Activated CD8-positive, alpha-beta T cell treated with anti-CD3 and anti-CD28 coated beads for 36 hours (primary cell): Measurements from ENCODE around the gene MORC4. TPM values are rescaled to one million over a fixed set of nuclear protein-coding genes. Genes with fewer than 3 reads are reported as not detected.

Experiments
- ATAC-seq: fragments of 200-7000 bp; cut with Tn5 transposase; one replicate; pipeline ENCODE4 v1.10.0; 2021; ENCODE audit warnings: mild to moderate bottlenecking, moderate library complexity
- CTCF ChIA-PET: fragments of 350-600 bp; sonication (Branson Sonifier 250); formaldehyde crosslinking; loops from one replicate; lab custom pipeline; 2021; ENCODE audit warnings: antibody characterized with exemption; lab: Charles Lee
- POLR2A ChIA-PET: fragments of 350-600 bp; sonication (Branson Sonifier 250); formaldehyde crosslinking; loops from one replicate; lab custom pipeline; 2021; ENCODE audit warnings: antibody characterized with exemption; lab: Charles Lee
- DNase-seq: peaks from one replicate; pipeline ENCODE4 v3.0.0-alpha.2; 2020
- H3K27ac Mint-ChIP-seq: one replicate; pipeline ENCODE4 v1.8.0; 2021; ENCODE audit warnings: mild to moderate bottlenecking, mixed read lengths
- H3K27me3 Mint-ChIP-seq: one replicate; pipeline ENCODE4 v1.8.0; 2021; ENCODE audit warnings: mixed read lengths
- H3K36me3 Mint-ChIP-seq: one replicate; pipeline ENCODE4 v1.8.0; 2021; ENCODE audit warnings: low read depth, mixed read lengths
- H3K4me1 Mint-ChIP-seq: one replicate; pipeline ENCODE4 v1.8.0; 2021; ENCODE audit warnings: low read depth, mixed read lengths
- H3K4me3 Mint-ChIP-seq: one replicate; pipeline ENCODE4 v1.8.0; 2021; ENCODE audit warnings: mild to moderate bottlenecking, moderate library complexity, mixed read lengths
- H3K9me3 Mint-ChIP-seq: one replicate; pipeline ENCODE4 v1.8.0; 2021; ENCODE audit warnings: mixed read lengths
- CTCF ChIP-seq: fragments of 200-600 bp; IDR thresholded peaks from one replicate; pipeline ENCODE4 v1.8.0; 2022; ENCODE audit warnings: antibody characterized with exemption, mild to moderate bottlenecking
- intact Hi-C: fragments of 100-400 bp; cut with micrococcal nuclease; formaldehyde crosslinking; loops from one replicate; pipeline ENCODE4 v1.10.0; 2022
- total RNA-seq, 2 experiments: library from RNA; stranded (reverse); gene quantifications; one replicate each; pipeline ENCODE4 v1.2.3, GENCODE V29; 2021

MORC4 gene
- total RNA-seq, 2 experiments from 2014 or later = 7.8 to 8.2 TPM

GRCh38 chrX:106921637-106922036 lies 78.4 kb downstream of the MORC4 start:
- H3K27me3 Mint-ChIP-seq = no peaks in the 10 kb centered on the region
- TF ChIP-seq CTCF = no peak
- ChIA-PET CTCF (interaction anchor here (1.5 kb wide), 1 partner anchor 23 kb away, joined by 7 read pairs; no protein-coding TSS in a partner anchor), POLR2A (no interaction called here)
- H3K27ac Mint-ChIP-seq = no peak overlapping the region
- ATAC-seq (no peak), DNase-seq (no peak)
- no peak overlapping the region for H3K4me3 Mint-ChIP-seq
- H3K9me3 Mint-ChIP-seq = no peaks in the 10 kb centered on the region
- intact Hi-C loops = no loop called here
- H3K36me3 Mint-ChIP-seq = no peaks in the 10 kb centered on the region
- H3K4me1 Mint-ChIP-seq = peaks cover 15% of the 10 kb centered on the region

- Mint-ChIP-seq H3K9me3 (no peaks in the 10 kb centered on the region), H3K4me3 (no peak within 1 kb of the TSS), H3K4me1 (peaks cover 15% of the 10 kb centered on the region), H3K36me3 (no peaks in the 10 kb centered on the region), H3K27me3 (peaks cover 4% of the 10 kb centered on the region), H3K27ac (no peak within 1 kb of the TSS)
- ATAC-seq = no peak
- TF ChIP-seq CTCF = no peak
- CTCF ChIA-PET = no interaction called here
- DNase-seq = no peak
- intact Hi-C loops = no loop called here
- POLR2A ChIA-PET = no interaction called here
These were observed 80.0 kb downstream of the MORC4 start, which contains the start of gene CLDN2 for GRCh38 chrX:106919932-106920452. TSS of gene CLDN2 (plus strand) at chrX:106920402. CDS start at chrX:106928229, 7,827 bp downstream.

GRCh38 chrX:106917830-106918500 lies 82.0 kb downstream of the MORC4 start:
- POLR2A ChIA-PET = no interaction called here
- no peak for TF ChIP-seq CTCF
- DNase-seq (peak; percentile 7), ATAC-seq (no peak)
- CTCF ChIA-PET = interaction anchor here (1.5 kb wide), 1 partner anchor 24 kb away, joined by 4 read pairs; no protein-coding TSS in a partner anchor
- H3K4me3 Mint-ChIP-seq = no peak overlapping the region
- peaks cover 4% of the 10 kb centered on the region for H3K27me3 Mint-ChIP-seq
- intact Hi-C loops = no loop called here
- no peaks in the 10 kb centered on the region for H3K36me3 Mint-ChIP-seq
- H3K27ac Mint-ChIP-seq = no peak overlapping the region
- H3K9me3 Mint-ChIP-seq = no peaks in the 10 kb centered on the region
- peaks cover 15% of the 10 kb centered on the region for H3K4me1 Mint-ChIP-seq

GRCh38 chrX:106912864-106913263 lies 87.1 kb downstream of the MORC4 start:
- H3K4me1 Mint-ChIP-seq = peaks cover 9% of the 10 kb centered on the region
- H3K4me3 Mint-ChIP-seq = no peak overlapping the region
- no peaks in the 10 kb centered on the region for H3K9me3 Mint-ChIP-seq
- ChIA-PET POLR2A (no interaction called here), CTCF (no interaction called here)
- intact Hi-C loops = no loop called here
- no peak for DNase-seq
- TF ChIP-seq CTCF = no peak
- no peak for ATAC-seq
- H3K27me3 Mint-ChIP-seq = peaks cover 4% of the 10 kb centered on the region
- H3K27ac Mint-ChIP-seq = no peak overlapping the region
- H3K36me3 Mint-ChIP-seq = no peaks in the 10 kb centered on the region

GRCh38 chrX:106906361-106906760 lies 93.7 kb downstream of the MORC4 start:
- no peaks in the 10 kb centered on the region for H3K4me1 Mint-ChIP-seq
- no peak for TF ChIP-seq CTCF
- ATAC-seq = no peak
- H3K27me3 Mint-ChIP-seq = no peaks in the 10 kb centered on the region
- H3K36me3 Mint-ChIP-seq = no peaks in the 10 kb centered on the region
- H3K27ac Mint-ChIP-seq = no peak overlapping the region
- H3K4me3 Mint-ChIP-seq = no peak overlapping the region
- ChIA-PET POLR2A (no interaction called here), CTCF (interaction anchor here (4.3 kb wide), 1 partner anchor 12 kb away, joined by 22 read pairs; no protein-coding TSS in a partner anchor)
- no peak for DNase-seq
- intact Hi-C loops = no loop called here
- no peaks in the 10 kb centered on the region for H3K9me3 Mint-ChIP-seq
